HCT116 (cell line): ENCODE data around the gene DENND1A. TPM values are rescaled to one million over a fixed set of nuclear protein-coding genes. Genes with fewer than 3 reads are reported as not detected.

Experiments used
- ATAC-seq: fragments of 200-7000 bp; cut with Tn5 transposase; 2 replicates; pipeline ENCODE4 v1.9.1; 2020; ENCODE audit warnings: mild to moderate bottlenecking, moderate library complexity
- BruUV-seq: library from RNA; stranded (reverse); fragments of 400-500 nt; replicated peaks from 2 replicates; lab custom pipeline; 2021; lab: Mats Ljungman, UMichigan
- CTCF ChIA-PET: fragments of 300-600 bp; sonication (Branson Sonifier 250); formaldehyde crosslinking; loops from one replicate; lab custom pipeline; 2021; ENCODE audit warnings: antibody characterized with exemption; lab: Charles Lee
- POLR2A ChIA-PET: fragments of 300-600, 350-600 bp; sonication (Branson Sonifier 250); formaldehyde crosslinking; loops from one replicate; lab custom pipeline; 2021; ENCODE audit warnings: antibody characterized with exemption; lab: Charles Lee
- RAD21 ChIA-PET, 2 experiments: fragments of 300-600 bp; sonication (Branson Sonifier 250); formaldehyde crosslinking; loops; one replicate each; lab custom pipeline; 2023; ENCODE audit warnings: low total read pairs in 2 of 2; ENCODE audit not compliant: uncharacterized antibody in 2 of 2, unreplicated experiment in 2 of 2, low non-redundant PET in 1 of 2; lab: Charles Lee
- DNase-seq: peaks from one replicate; pipeline ENCODE4 v3.0.0-alpha.2; 2010; ENCODE audit warnings: low read depth, low spot score
- H2AFZ ChIP-seq: fragments of 200-600 bp; shearing (Covaris generic), sonication (generic); 2 replicates; pipeline ENCODE4 v1.6.1; 2017; ENCODE audit warnings: low read depth, mixed run types, mixed read lengths, antibody characterized with exemption, low read length; ENCODE audit not compliant: poor library complexity, severe bottlenecking
- H3K27ac ChIP-seq: 2 replicates; pipeline ENCODE4 v1.5.1; 2012; ENCODE audit warnings: low read depth, low read length
- H3K27me3 ChIP-seq: fragments of 200-600 bp; sonication (generic); 2 replicates; pipeline ENCODE4 v1.6.1; 2016; ENCODE audit warnings: mixed run types, low read length, mixed read lengths; ENCODE audit not compliant: insufficient read depth
- H3K36me3 ChIP-seq, 2 experiments: fragments of 200-500 bp in 1 of 2; fragments of 200-600 bp in 1 of 2; sonication (Bioruptor generic) in 1 of 2; sonication (generic) in 1 of 2; 2 replicates each; pipeline versions ENCODE4 v1.5.1 to v1.6.1; 2014 to 2016; ENCODE audit warnings: low read length in 2 of 2, inconsistent platforms in 1 of 2, mixed read lengths in 1 of 2, mixed run types in 1 of 2; ENCODE audit not compliant: insufficient read depth in 2 of 2, control insufficient read depth in 1 of 2
- H3K4me1 ChIP-seq, 2 experiments: fragments of 200-600 bp in 1 of 2; sonication (generic) in 1 of 2; 2 replicates each; pipeline versions ENCODE4 v1.5.1 to v1.6.1; 2012 to 2017; ENCODE audit warnings: low read length in 2 of 2, inconsistent platforms in 1 of 2, mild to moderate bottlenecking in 1 of 2, mixed read lengths in 1 of 2, mixed run types in 1 of 2, moderate library complexity in 1 of 2; ENCODE audit not compliant: insufficient read depth in 2 of 2, control insufficient read depth in 1 of 2
- H3K4me2 ChIP-seq: fragments of 200-600 bp; sonication (generic); 2 replicates; pipeline ENCODE4 v1.6.1; 2017; ENCODE audit warnings: mixed run types, low read length, mixed read lengths
- H3K4me3 ChIP-seq, 2 experiments: fragments of 200-600 bp in 1 of 2; sonication (generic) in 1 of 2; replicated peaks in 1 of 2; 2 replicates each; pipeline ENCODE4 v1.5.1; 2011 to 2016; ENCODE audit warnings: low read length in 2 of 2, control low read depth in 1 of 2, low read depth in 1 of 2, mild to moderate bottlenecking in 1 of 2, mixed read lengths in 1 of 2, mixed run types in 1 of 2
- H3K79me2 ChIP-seq: fragments of 200-600 bp; sonication (generic); 2 replicates; pipeline ENCODE4 v1.6.1; 2017; ENCODE audit warnings: mild to moderate bottlenecking, mixed run types, low read length, moderate library complexity, mixed read lengths; ENCODE audit not compliant: insufficient read depth
- H3K9ac ChIP-seq: fragments of 200-600 bp; sonication (generic); 2 replicates; pipeline ENCODE4 v1.6.1; 2016; ENCODE audit warnings: low read length, mixed read lengths
- H3K9me2 ChIP-seq: fragments of 200-600 bp; sonication (generic), shearing (Covaris generic); 2 replicates; pipeline ENCODE4 v1.6.1; 2017; ENCODE audit warnings: mixed run types, mild to moderate bottlenecking, moderate library complexity; ENCODE audit not compliant: insufficient read depth
- H3K9me3 ChIP-seq, 2 experiments: fragments of 200-500 bp in 1 of 2; fragments of 200-600 bp in 1 of 2; sonication (Bioruptor generic) in 1 of 2; sonication (generic) in 1 of 2; 2 replicates each; pipeline ENCODE4 v1.6.1; 2014 to 2017; ENCODE audit warnings: low read length in 2 of 2, mixed read lengths in 2 of 2, inconsistent platforms in 1 of 2, low read depth in 1 of 2, mild to moderate bottlenecking in 1 of 2, mixed run types in 1 of 2, moderate library complexity in 1 of 2; ENCODE audit not compliant: control insufficient read depth in 1 of 2, insufficient read depth in 1 of 2
- H4K20me1 ChIP-seq: fragments of 200-600 bp; sonication (generic), shearing (Covaris generic); 2 replicates; pipeline ENCODE4 v1.6.1; 2017; ENCODE audit warnings: mixed run types, mild to moderate bottlenecking, moderate library complexity; ENCODE audit not compliant: insufficient read depth
- CEBPB ChIP-seq: IDR thresholded peaks from 2 replicates; pipeline ENCODE4 v1.6.1; 2012; ENCODE audit warnings: low read depth
- EGR1 ChIP-seq: IDR thresholded peaks from 2 replicates; pipeline ENCODE4 v1.6.1; 2012; ENCODE audit warnings: low read depth
- EZH2 ChIP-seq: fragments of 200-600 bp; sonication (generic); IDR thresholded peaks from 2 replicates; pipeline ENCODE4 v1.6.1; 2017; ENCODE audit warnings: antibody characterized with exemption, mixed run types
- JUND ChIP-seq: IDR thresholded peaks from 2 replicates; pipeline ENCODE4 v1.6.1; 2012
- POLR2A ChIP-seq: IDR thresholded peaks from 2 replicates; pipeline ENCODE4 v1.7.0; 2011; ENCODE audit warnings: borderline replicate concordance; ENCODE audit not compliant: insufficient read depth, insufficient read length; ENCODE audit errors: extremely low read depth
- POLR2AphosphoS5 ChIP-seq: IDR thresholded peaks from 2 replicates; pipeline ENCODE4 v1.6.1; 2011; ENCODE audit warnings: mild to moderate bottlenecking, low read depth, low read length, moderate library complexity
- RAD21 ChIP-seq: IDR thresholded peaks from 2 replicates; pipeline ENCODE4 v1.6.1; 2012; ENCODE audit warnings: low read depth, mild to moderate bottlenecking
- SRF ChIP-seq: IDR thresholded peaks from 2 replicates; pipeline ENCODE4 v1.6.1; 2012; ENCODE audit warnings: low read depth
- TCF7L2 ChIP-seq: IDR thresholded peaks from 2 replicates; pipeline ENCODE4 v1.7.0; 2011; ENCODE audit warnings: borderline replicate concordance, inconsistent platforms; ENCODE audit not compliant: insufficient read depth, insufficient read length; ENCODE audit errors: extremely low read depth
- YY1 ChIP-seq: IDR thresholded peaks from 2 replicates; pipeline ENCODE4 v1.6.1; 2011; ENCODE audit warnings: low read length, low read depth, moderate library complexity, mild to moderate bottlenecking; ENCODE audit not compliant: insufficient replicate concordance; ENCODE audit errors: extremely low read depth
- ZFX ChIP-seq: fragments of 450-650 bp; IDR thresholded peaks from 2 replicates; pipeline ENCODE4 v1.6.1; 2017
- ZNF274 ChIP-seq: fragments of 200-500 bp; sonication (Bioruptor generic); IDR thresholded peaks from 2 replicates; pipeline ENCODE4 v1.6.1; 2014; ENCODE audit warnings: mild to moderate bottlenecking, low read depth, low read length, inconsistent platforms
- intact Hi-C: fragments of 100-400 bp; cut with micrococcal nuclease; formaldehyde crosslinking; loops from 2 replicates; pipeline ENCODE4 v1.10.0; 2022
- total RNA-seq: library from RNA; stranded (reverse); gene quantifications from one replicate; pipeline ENCODE4 v1.2.1, GENCODE V29; 2021; ENCODE audit not compliant: unreplicated experiment
- TF ChIP-seq, protein P1 (sequence below): IDR thresholded peaks from 2 replicates; pipeline ENCODE4 v1.6.1; 2012; ENCODE audit warnings: low read depth
- TF ChIP-seq, protein P2 (sequence below): IDR thresholded peaks from 2 replicates; pipeline ENCODE4 v1.6.1; 2012

The DENND1A gene
- total RNA-seq, 1 experiment from 2014 or later: 33.0 TPM

DNA sequence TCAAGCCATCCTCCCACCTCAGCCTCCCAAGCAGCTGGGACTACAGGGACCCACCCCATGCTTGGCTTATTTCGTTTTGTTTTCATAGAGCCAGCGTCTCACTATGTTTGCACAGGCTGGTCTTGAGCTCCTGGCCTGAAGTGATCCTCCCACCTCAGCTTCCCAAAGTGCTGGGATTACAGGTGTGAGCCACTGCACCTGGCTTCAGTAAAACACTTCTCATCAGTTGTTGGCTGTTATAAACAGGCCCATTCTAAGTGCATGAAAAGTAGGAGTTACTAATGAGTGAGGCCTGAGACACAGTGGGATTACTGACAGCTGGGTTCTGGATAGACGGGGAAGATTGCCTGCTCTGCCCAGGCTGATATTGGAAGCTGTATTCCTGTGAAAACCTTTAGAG lies 570.4 kb downstream of the DENND1A start:
- H3K79me2 ChIP-seq: no peaks in the 10 kb centered on the region
- no peak overlapping the region for H3K4me3 ChIP-seq
- H3K4me1 ChIP-seq: peaks cover 14 to 16% of the 10 kb centered on the region in 2 experiments; a peak in 3 of 4 replicates
- no peak overlapping the region for H3K9ac ChIP-seq
- no peak for TF ChIP-seq ZFX
- BruUV-seq: no TSS peak
- no peak overlapping the region; the same call in 1 of the 2 replicates for H3K4me2 ChIP-seq
- no peak overlapping the region for H3K27ac ChIP-seq
- intact Hi-C loops: loop anchor here (10.0 kb wide), 2 partner anchors 1235 to 1265 kb away; partner anchors contain the start of gene TTLL11
- no peaks in the 10 kb centered on the region for H3K36me3 ChIP-seq
- no peaks in the 10 kb centered on the region for H3K9me3 ChIP-seq
- POLR2A ChIA-PET: no interaction called here
- DNase-seq: no peak
- H4K20me1 ChIP-seq: no peaks in the 10 kb centered on the region
- H2AFZ ChIP-seq: no peak overlapping the region
- no peaks in the 10 kb centered on the region for H3K9me2 ChIP-seq
- H3K27me3 ChIP-seq: no peaks in the 10 kb centered on the region
- no peak for ATAC-seq
- RAD21 ChIA-PET: no interaction called here
- CTCF ChIA-PET: interaction anchor here (0.7 kb wide), 1 partner anchor 252 kb away, joined by 3 read pairs; no protein-coding TSS in a partner anchor

DNA sequence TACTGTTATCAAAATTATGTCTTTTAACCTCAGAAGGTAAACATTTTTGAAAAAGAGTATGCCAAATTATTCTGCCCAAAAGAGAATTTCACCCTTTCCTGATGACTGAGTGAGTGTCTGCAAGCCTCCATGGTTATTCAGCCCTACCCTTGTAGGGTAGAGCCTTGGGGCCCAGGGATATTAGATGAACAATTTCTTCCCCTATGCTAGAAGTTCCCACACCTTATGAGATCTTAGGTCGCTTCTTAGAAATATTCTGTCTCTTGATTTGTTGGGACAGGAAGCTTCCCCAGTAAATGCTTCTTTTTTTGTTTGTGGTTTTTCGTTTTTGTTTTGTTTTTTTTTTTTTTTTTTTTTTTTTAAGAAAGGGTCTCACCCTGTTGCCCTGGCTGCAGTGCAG lies 570.8 kb downstream of the DENND1A start:
- H3K79me2 ChIP-seq: no peaks in the 10 kb centered on the region
- H3K9me3 ChIP-seq: no peaks in the 10 kb centered on the region
- H3K4me2 ChIP-seq: no peak overlapping the region
- no peaks in the 10 kb centered on the region for H3K9me2 ChIP-seq
- no peak overlapping the region for H2AFZ ChIP-seq
- no peak for TF ChIP-seq RAD21
- no peak for TF ChIP-seq EGR1
- no peak for TF ChIP-seq CEBPB
- TF ChIP-seq POLR2A: no peak
- TF ChIP-seq SRF: no peak
- TF ChIP-seq, protein P1, sequence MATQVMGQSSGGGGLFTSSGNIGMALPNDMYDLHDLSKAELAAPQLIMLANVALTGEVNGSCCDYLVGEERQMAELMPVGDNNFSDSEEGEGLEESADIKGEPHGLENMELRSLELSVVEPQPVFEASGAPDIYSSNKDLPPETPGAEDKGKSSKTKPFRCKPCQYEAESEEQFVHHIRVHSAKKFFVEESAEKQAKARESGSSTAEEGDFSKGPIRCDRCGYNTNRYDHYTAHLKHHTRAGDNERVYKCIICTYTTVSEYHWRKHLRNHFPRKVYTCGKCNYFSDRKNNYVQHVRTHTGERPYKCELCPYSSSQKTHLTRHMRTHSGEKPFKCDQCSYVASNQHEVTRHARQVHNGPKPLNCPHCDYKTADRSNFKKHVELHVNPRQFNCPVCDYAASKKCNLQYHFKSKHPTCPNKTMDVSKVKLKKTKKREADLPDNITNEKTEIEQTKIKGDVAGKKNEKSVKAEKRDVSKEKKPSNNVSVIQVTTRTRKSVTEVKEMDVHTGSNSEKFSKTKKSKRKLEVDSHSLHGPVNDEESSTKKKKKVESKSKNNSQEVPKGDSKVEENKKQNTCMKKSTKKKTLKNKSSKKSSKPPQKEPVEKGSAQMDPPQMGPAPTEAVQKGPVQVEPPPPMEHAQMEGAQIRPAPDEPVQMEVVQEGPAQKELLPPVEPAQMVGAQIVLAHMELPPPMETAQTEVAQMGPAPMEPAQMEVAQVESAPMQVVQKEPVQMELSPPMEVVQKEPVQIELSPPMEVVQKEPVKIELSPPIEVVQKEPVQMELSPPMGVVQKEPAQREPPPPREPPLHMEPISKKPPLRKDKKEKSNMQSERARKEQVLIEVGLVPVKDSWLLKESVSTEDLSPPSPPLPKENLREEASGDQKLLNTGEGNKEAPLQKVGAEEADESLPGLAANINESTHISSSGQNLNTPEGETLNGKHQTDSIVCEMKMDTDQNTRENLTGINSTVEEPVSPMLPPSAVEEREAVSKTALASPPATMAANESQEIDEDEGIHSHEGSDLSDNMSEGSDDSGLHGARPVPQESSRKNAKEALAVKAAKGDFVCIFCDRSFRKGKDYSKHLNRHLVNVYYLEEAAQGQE: no peak
- no peak for TF ChIP-seq TCF7L2
- TF ChIP-seq JUND: no peak
- no peak for TF ChIP-seq ZNF274
- TF ChIP-seq, protein P2, sequence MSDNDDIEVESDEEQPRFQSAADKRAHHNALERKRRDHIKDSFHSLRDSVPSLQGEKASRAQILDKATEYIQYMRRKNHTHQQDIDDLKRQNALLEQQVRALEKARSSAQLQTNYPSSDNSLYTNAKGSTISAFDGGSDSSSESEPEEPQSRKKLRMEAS: no peak
- no peak for TF ChIP-seq POLR2AphosphoS5
- TF ChIP-seq EZH2: no peak
- TF ChIP-seq YY1: no peak
- TF ChIP-seq, all 23 proteins: peak for 0
- Histone ChIP-seq H3K4me1 (peaks cover 14 to 20% of the 10 kb centered on the region in 2 experiments; a peak in 3 of 4 replicates), H3K36me3 (no peaks in the 10 kb centered on the region), H3K27me3 (no peaks in the 10 kb centered on the region), H3K27ac (no peak overlapping the region), H4K20me1 (no peaks in the 10 kb centered on the region), H3K9ac (no peak overlapping the region), H3K4me3 (no peak overlapping the region)
- ChIA-PET CTCF (interaction anchor here (0.7 kb wide), 1 partner anchor 252 kb away, joined by 3 read pairs; no protein-coding TSS in a partner anchor), POLR2A (no interaction called here), RAD21 (no interaction called here)
- no TSS peak for BruUV-seq
- DNase-seq (no peak), ATAC-seq (no peak)
- intact Hi-C loops: loop anchor here (10.0 kb wide), 2 partner anchors 1234 to 1264 kb away; partner anchors contain the start of gene TTLL11
